GM23338 (cell line): ENCODE data around the gene L3MBTL4. TPM values are rescaled to one million over a fixed set of nuclear protein-coding genes. Genes with fewer than 3 reads are reported as not detected.

Experiments
- ATAC-seq: fragments of 200-7000 bp; cut with Tn5 transposase; 3 replicates; pipeline ENCODE4 v1.9.1; 2020
- DNase-seq: peaks from one replicate; pipeline ENCODE4 v3.0.0-alpha.2; 2015; ENCODE audit warnings: low spot score
- H2AFZ ChIP-seq: fragments of 200-600 bp; sonication (generic); 2 replicates; pipeline ENCODE4 v1.8.0; 2016; ENCODE audit warnings: antibody characterized with exemption, mild to moderate bottlenecking, moderate library complexity
- H3F3A ChIP-seq: fragments of 200-600 bp; sonication (generic); replicated peaks from 2 replicates; pipeline ENCODE4 v1.8.0; 2017; ENCODE audit warnings: antibody characterized with exemption, mixed run types, low read depth
- H3K27ac ChIP-seq: fragments of 200-600 bp; sonication (generic); 2 replicates; pipeline ENCODE4 v1.6.1; 2016; ENCODE audit warnings: low read depth
- H3K27me3 ChIP-seq: fragments of 200-600 bp; sonication (generic); 2 replicates; pipeline ENCODE4 v1.8.0; 2016; ENCODE audit warnings: mild to moderate bottlenecking, mixed run types, moderate library complexity; ENCODE audit not compliant: insufficient read depth
- H3K36me3 ChIP-seq: fragments of 200-600 bp; sonication (generic); 2 replicates; pipeline ENCODE4 v1.8.0; 2016; ENCODE audit warnings: mild to moderate bottlenecking; ENCODE audit not compliant: insufficient read depth
- H3K4me1 ChIP-seq: fragments of 200-600 bp; sonication (generic); 2 replicates; pipeline ENCODE4 v1.8.0; 2016; ENCODE audit warnings: mild to moderate bottlenecking, moderate library complexity; ENCODE audit not compliant: insufficient read depth
- H3K4me2 ChIP-seq: fragments of 200-600 bp; sonication (generic); 2 replicates; pipeline ENCODE4 v1.7.1; 2017; ENCODE audit warnings: mixed run types
- H3K4me3 ChIP-seq: fragments of 200-600 bp; sonication (generic); 2 replicates; pipeline ENCODE4 v1.6.1; 2016; ENCODE audit warnings: mixed run types
- H3K79me2 ChIP-seq: fragments of 200-600 bp; sonication (generic); replicated peaks from 2 replicates; pipeline ENCODE4 v1.8.0; 2017; ENCODE audit warnings: mild to moderate bottlenecking; ENCODE audit not compliant: insufficient read depth
- H3K9me2 ChIP-seq: fragments of 200-600 bp; sonication (generic); 2 replicates; pipeline ENCODE4 v1.8.0; 2017; ENCODE audit not compliant: insufficient read depth
- H4K20me1 ChIP-seq: fragments of 200-600 bp; sonication (generic); replicated peaks from 2 replicates; pipeline ENCODE4 v1.8.0; 2017; ENCODE audit warnings: mild to moderate bottlenecking; ENCODE audit not compliant: insufficient read depth
- H3K27ac Mint-ChIP-seq: 2 replicates; pipeline ENCODE4 v1.8.0; 2020; ENCODE audit warnings: inconsistent platforms, mild to moderate bottlenecking, moderate library complexity, mixed read lengths
- H3K27me3 Mint-ChIP-seq: 3 replicates; pipeline ENCODE4 v1.8.0; 2022; ENCODE audit warnings: low read depth, mild to moderate bottlenecking, moderate library complexity, mixed read lengths, inconsistent platforms; ENCODE audit not compliant: insufficient read depth, poor library complexity
- H3K36me3 Mint-ChIP-seq: 3 replicates; pipeline ENCODE4 v1.8.0; 2021; ENCODE audit warnings: low read depth, mild to moderate bottlenecking, inconsistent platforms, moderate library complexity, mixed read lengths
- H3K4me1 Mint-ChIP-seq: 3 replicates; pipeline ENCODE4 v1.8.0; 2020; ENCODE audit warnings: mild to moderate bottlenecking, inconsistent platforms, mixed read lengths
- H3K4me3 Mint-ChIP-seq: 3 replicates; pipeline ENCODE4 v1.8.0; 2021; ENCODE audit warnings: moderate library complexity, mild to moderate bottlenecking, inconsistent platforms, mixed read lengths
- H3K9me3 Mint-ChIP-seq: 3 replicates; pipeline ENCODE4 v1.8.0; 2020; ENCODE audit warnings: moderate library complexity, mild to moderate bottlenecking, inconsistent platforms, mixed read lengths
- CREB1 ChIP-seq: fragments of 250-450 bp; sonication (Bioruptor Pico); IDR thresholded peaks from 2 replicates; pipeline ENCODE4 v1.5.0; 2020; ENCODE audit warnings: low read depth, mild to moderate bottlenecking, moderate library complexity
- CTCF ChIP-seq, 2 experiments: fragments of 200-600 bp in 1 of 2; sonication (generic) in 1 of 2; conservative IDR thresholded peaks; 2 replicates each; pipeline versions ENCODE4 v1.5.1 to v1.6.1; 2016 to 2017; ENCODE audit warnings: antibody characterized with exemption in 2 of 2, low read depth in 2 of 2, mild to moderate bottlenecking in 2 of 2, moderate library complexity in 1 of 2
- ETS1 ChIP-seq: IDR thresholded peaks from 2 replicates; pipeline ENCODE4 v1.6.1; 2016; ENCODE audit warnings: antibody characterized with exemption
- EZH2phosphoT487 ChIP-seq: fragments of 200-600 bp; sonication (generic); IDR thresholded peaks from one replicate; pipeline ENCODE4 v1.8.1; 2018; ENCODE audit warnings: antibody characterized with exemption; ENCODE audit not compliant: unreplicated experiment
- JUNB ChIP-seq: IDR thresholded peaks from one replicate; pipeline ENCODE4 v1.6.1; 2016; ENCODE audit warnings: antibody characterized with exemption; ENCODE audit not compliant: unreplicated experiment
- NANOG ChIP-seq: IDR thresholded peaks from 2 replicates; pipeline ENCODE4 v1.6.1; 2016; ENCODE audit warnings: antibody characterized with exemption, borderline replicate concordance
- POLR2AphosphoS5 ChIP-seq: IDR thresholded peaks from 2 replicates; pipeline ENCODE4 v1.6.1; 2016; ENCODE audit warnings: antibody characterized with exemption, low read depth
- REST ChIP-seq: IDR thresholded peaks from one replicate; pipeline ENCODE4 v1.6.1; 2018; ENCODE audit warnings: antibody characterized with exemption; ENCODE audit not compliant: unreplicated experiment
- STAT1 ChIP-seq: IDR thresholded peaks from one replicate; pipeline ENCODE4 v1.6.1; 2016; ENCODE audit warnings: antibody characterized with exemption; ENCODE audit not compliant: unreplicated experiment
- ZNF114 ChIP-seq: fragments of 250-450 bp; sonication (Bioruptor Pico); IDR thresholded peaks from 2 replicates; pipeline ENCODE4 v1.5.0; 2020; ENCODE audit warnings: mild to moderate bottlenecking, moderate library complexity
- ZNF462 ChIP-seq: fragments of 250-450 bp; sonication (Bioruptor Pico); IDR thresholded peaks from 2 replicates; pipeline ENCODE4 v1.5.0; 2020; ENCODE audit warnings: mild to moderate bottlenecking, moderate library complexity
- polyA plus RNA-seq: library from polyadenylated mRNA; unstranded; fragments of >200 nt; fragmentation: Nextera tagmentation; extraction: Ambion mirVana; gene quantifications from 2 replicates; pipeline ENCODE4 v1.2.1, GENCODE V29; 2016
- total RNA-seq: library from RNA; depleted of rRNA; stranded (reverse); fragments of >200 nt; shearing (Covaris generic); gene quantifications from 2 replicates; pipeline ENCODE4 v1.2.3, GENCODE V29; 2014

L3MBTL4 gene
- total and polyA plus RNA-seq, 2 experiments from 2014 or later: 0.48 to 2.8 TPM

GRCh38 chr18:6222271-6222670 is 192.4 kb downstream of the L3MBTL4 start (continued):
- TF ChIP-seq ZNF462 (CRISPR knock-in tag) (no peak), POLR2AphosphoS5 (no peak), STAT1 (no peak), NANOG (no peak)

GRCh38 chr18:6221602-6222014 is 193.1 kb downstream of the L3MBTL4 start:
- H3K4me1 ChIP-seq: peaks cover 4% of the 10 kb centered on the region; the same call in 1 of the 2 replicates
- no peaks in the 10 kb centered on the region for H3K36me3 ChIP-seq
- no peak for DNase-seq
- no peaks in the 10 kb centered on the region for H3K9me2 ChIP-seq
- H3K4me3 ChIP-seq: no peak overlapping the region
- Mint-ChIP-seq H3K9me3 (no peaks in the 10 kb centered on the region), H3K27ac (no peak overlapping the region), H3K27me3 (peaks cover 2% of the 10 kb centered on the region), H3K4me3 (no peak overlapping the region), H3K4me1 (no peaks in the 10 kb centered on the region), H3K36me3 (no peaks in the 10 kb centered on the region)
- H3K4me2 ChIP-seq: no peak overlapping the region
- H2AFZ ChIP-seq: no peak overlapping the region
- no peaks in the 10 kb centered on the region for H3F3A ChIP-seq
- no peaks in the 10 kb centered on the region for H3K27me3 ChIP-seq
- no peaks in the 10 kb centered on the region for H3K79me2 ChIP-seq
- no peak for ATAC-seq
- H4K20me1 ChIP-seq: no peaks in the 10 kb centered on the region
- no peak overlapping the region for H3K27ac ChIP-seq
- TF ChIP-seq ETS1 (no peak), JUNB (no peak), CTCF (conservative IDR thresholded peaks at IDR 0.05; ENCODE audit: low read depth in 2 of 2) (no peak), CREB1 (CRISPR knock-in tag) (no peak), REST (no peak), ZNF114 (CRISPR knock-in tag) (no peak), EZH2phosphoT487 (no peak)
